HUES6 (cell line): ENCODE data around the gene EFNA1.
"Not testable (repeated sequence)": the region's sequence is repeated elsewhere in the genome, so short reads cannot be mapped to it uniquely, and the experiment has no call there.

Experiments
- H3K27ac ChIP-seq: 2 replicates; pipeline ENCODE4 v1.7.0; 2013; ENCODE audit warnings: low read depth, mild to moderate bottlenecking, low read length, inconsistent platforms
- H3K27me3 ChIP-seq: 2 replicates; pipeline ENCODE4 v1.6.1; 2013; ENCODE audit warnings: low read length; ENCODE audit not compliant: control insufficient read depth, insufficient read depth
- H3K36me3 ChIP-seq: 2 replicates; pipeline ENCODE4 v1.6.1; 2013; ENCODE audit warnings: low read length; ENCODE audit not compliant: control insufficient read depth, insufficient read depth
- H3K4me1 ChIP-seq: 2 replicates; pipeline ENCODE4 v1.6.1; 2013; ENCODE audit warnings: low read length; ENCODE audit not compliant: control insufficient read depth, insufficient read depth
- H3K4me3 ChIP-seq: 2 replicates; pipeline ENCODE4 v1.5.1; 2013; ENCODE audit warnings: low read depth, low read length
- H3K9ac ChIP-seq: one replicate; pipeline ENCODE4 v1.6.1; 2013; ENCODE audit warnings: mild to moderate bottlenecking, low read length
- H3K9me3 ChIP-seq: 2 replicates; pipeline ENCODE4 v1.6.1; 2013; ENCODE audit warnings: low read depth, low read length; ENCODE audit not compliant: control insufficient read depth, insufficient read depth

Gene EFNA1

DNA sequence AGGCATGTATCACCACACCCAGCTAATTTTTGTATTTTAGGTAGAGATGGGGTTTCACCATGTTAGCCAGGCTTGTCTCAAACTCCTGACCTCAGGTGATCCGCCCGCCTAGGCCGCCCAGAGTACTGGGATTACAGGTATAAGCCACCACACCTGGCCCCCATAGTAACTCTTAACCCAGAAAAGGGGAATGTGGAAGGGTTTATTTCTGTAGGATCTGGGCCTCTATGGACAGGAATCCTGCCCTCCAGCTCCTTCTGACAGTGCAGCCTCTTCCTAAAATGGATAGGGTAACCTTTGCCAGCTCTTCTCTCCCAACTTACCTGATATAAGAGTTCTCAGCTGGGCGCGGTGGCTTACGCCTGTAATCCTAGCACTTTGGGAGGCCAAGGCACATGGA is 35.0 kb downstream of the EFNA1 start:
- not testable (repeated sequence) for H3K9ac ChIP-seq, H3K4me3 ChIP-seq, H3K27me3 ChIP-seq, H3K27ac ChIP-seq, H3K36me3 ChIP-seq, H3K9me3 ChIP-seq
- H3K4me1 ChIP-seq, result peaks cover 13% of the 10 kb centered on the region

DNA sequence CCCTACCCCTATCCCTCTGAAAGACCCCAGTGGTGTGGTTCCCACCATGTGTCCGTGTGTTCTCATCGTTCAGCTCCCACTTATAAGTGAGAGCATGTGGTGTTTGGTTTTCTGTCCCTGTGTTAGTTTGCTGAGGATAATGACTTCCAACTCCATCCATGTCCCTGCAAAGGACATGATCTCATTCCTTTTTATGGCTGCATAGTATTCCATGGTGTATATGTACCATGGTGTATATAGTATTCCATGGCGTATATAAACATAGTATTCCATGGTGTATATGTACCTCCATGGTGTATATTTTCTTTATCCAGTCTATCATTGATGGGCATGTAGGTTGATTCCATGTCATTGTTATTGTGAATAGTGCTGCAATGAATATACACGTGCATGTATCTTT is 36.1 kb downstream of the EFNA1 start:
- not testable (repeated sequence) for H3K9me3 ChIP-seq, H3K9ac ChIP-seq, H3K36me3 ChIP-seq, H3K4me3 ChIP-seq, H3K27ac ChIP-seq, H3K27me3 ChIP-seq
- peaks cover 13% of the 10 kb centered on the region for H3K4me1 ChIP-seq

DNA sequence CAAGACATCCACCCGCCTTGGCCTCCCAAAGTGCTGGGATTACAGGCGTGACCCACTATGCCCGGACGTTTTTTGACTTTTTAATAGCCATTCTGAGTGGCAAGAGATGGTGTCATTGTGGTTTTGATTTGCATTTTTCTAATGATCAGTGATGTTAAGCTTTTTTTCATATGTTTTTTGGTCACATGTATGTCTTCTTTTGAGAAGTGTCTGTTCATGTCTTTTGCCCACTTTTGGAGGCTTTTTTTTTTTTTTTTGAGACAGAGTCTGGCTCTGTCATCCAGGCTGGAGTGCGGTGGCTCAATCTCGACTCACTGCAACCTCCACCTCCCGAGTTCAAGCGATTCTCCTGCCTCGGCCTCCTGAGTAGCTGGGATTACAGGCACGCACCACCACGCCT is 36.9 kb downstream of the EFNA1 start:
- H3K27me3 ChIP-seq, H3K9me3 ChIP-seq, H3K4me3 ChIP-seq, H3K36me3 ChIP-seq, H3K27ac ChIP-seq, H3K9ac ChIP-seq: not testable (repeated sequence)
- peaks cover 13% of the 10 kb centered on the region for H3K4me1 ChIP-seq

DNA sequence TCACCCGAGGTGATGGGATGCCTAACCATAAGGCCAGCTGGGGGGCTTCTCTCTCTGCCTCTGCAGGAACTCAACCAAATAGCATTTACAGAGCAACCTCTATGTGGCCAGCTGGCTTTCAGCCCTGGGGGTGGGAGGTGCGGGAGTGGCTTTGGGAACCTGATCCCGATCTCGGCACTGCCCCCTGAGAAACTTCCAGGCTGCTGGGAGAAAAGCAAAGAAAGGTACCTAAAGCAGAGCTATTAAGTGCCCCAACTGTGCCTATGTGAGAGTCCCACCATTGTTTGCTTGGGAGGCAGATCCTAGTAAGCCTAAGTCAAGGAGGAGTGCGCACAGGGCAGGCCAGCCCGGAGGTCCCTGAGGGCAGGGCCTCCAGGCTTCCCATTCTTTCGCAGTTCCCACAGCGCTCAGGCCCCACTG is 38.4 kb downstream of the EFNA1 start:
- H3K27ac ChIP-seq, result no peak overlapping the region
- no peak overlapping the region for H3K9ac ChIP-seq

DNA sequence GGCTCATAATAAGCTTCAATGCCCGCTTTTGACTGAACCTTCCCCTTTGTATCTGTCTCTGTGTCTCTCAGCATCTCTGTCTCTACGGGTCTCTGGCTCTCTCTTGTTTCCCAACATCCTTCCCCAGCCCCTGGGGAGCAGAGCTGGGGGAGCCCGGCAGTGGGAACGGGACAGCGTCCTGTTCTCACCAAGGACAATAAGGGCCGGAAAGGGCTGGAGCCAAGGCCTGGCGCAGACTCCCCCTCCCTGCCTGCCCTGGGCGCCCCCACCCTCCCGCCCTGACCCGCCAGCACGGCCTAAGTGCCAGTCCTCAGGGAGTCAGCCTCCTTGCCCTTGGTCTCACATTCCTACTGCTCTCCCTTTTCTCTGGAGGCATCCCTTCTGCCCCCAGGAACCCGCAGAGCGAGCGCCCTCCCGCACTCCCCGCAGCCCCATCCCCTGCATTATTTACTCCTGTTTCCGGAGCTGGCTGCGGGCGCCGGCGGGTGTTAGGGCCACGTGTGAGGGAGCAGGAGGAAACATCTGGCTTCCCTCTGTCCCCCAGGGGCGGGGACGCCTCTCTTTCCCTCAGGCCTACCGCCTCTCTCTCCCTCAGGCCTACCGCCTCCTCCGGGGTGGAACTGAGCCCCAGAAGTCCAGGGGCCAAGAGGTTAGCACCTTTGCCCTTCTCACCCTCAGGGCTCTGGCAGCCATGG is 38.9 kb downstream of the EFNA1 start:
- Histone ChIP-seq H3K9ac (no peak overlapping the region), H3K4me3 (peak overlapping the region; percentile 71), H3K36me3 (peaks cover 15% of the 10 kb centered on the region), H3K27me3 (no peaks in the 10 kb centered on the region), H3K27ac (no peak overlapping the region), H3K9me3 (no peaks in the 10 kb centered on the region), H3K4me1 (peaks cover 13% of the 10 kb centered on the region)

More for the DNA sequence above, 38.4 kb downstream of the EFNA1 start:
- Histone ChIP-seq H3K27me3 (no peaks in the 10 kb centered on the region), H3K9me3 (no peaks in the 10 kb centered on the region), H3K4me1 (peaks cover 13% of the 10 kb centered on the region), H3K4me3 (peak overlapping the region; percentile 71), H3K36me3 (peaks cover 15% of the 10 kb centered on the region)

DNA sequence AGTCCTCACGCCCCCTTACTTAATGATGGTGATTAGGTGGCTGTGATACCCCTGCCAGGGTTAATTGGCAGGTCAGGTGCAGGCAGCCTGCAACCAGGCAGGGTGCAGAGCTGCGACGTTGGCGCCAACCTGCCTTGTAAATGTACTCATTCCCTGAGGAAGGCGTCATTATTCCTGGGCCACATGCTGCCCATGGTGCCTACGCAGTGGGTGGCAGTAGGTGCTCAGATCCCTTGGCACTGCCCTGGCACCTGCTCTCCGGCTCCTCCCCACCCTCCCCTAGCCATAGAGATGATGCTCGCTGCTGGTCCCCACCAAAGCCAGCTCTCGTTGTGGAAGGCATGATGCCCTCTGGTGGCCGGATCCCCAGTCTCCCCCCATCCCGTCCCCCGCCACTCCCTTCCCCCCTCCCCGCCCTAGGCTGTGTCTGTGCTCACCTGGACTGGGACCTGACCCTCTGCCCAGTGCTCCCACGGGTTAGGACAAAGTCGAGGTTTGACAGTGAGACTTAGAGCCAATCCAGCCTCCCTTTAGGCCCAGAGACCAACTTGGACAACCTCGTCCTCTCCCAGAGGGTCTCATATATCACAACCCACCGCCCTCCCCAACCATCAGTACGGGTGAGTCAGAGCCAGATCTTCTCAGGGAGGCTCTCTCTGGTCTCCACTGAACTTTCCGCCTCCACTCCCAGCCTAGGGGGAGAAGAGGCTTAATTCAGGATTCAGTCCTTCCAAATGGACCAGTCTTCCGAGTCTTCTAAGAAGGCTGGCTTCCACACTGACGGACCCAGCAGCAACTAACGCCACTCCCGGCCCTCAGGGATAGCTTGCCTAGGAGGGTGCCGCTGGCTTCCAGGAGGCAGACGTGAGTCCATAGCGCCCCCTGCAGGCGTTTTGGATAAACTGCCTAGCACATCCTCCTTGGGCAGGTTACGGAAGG is 39.8 kb downstream of the EFNA1 start:
- Histone ChIP-seq H3K27ac (no peak overlapping the region), H3K36me3 (peaks cover 15% of the 10 kb centered on the region), H3K27me3 (no peaks in the 10 kb centered on the region), H3K4me1 (peaks cover 17% of the 10 kb centered on the region), H3K9me3 (no peaks in the 10 kb centered on the region), H3K9ac (peak overlapping the region; percentile 25), H3K4me3 (peak overlapping the region; percentile 71)

DNA sequence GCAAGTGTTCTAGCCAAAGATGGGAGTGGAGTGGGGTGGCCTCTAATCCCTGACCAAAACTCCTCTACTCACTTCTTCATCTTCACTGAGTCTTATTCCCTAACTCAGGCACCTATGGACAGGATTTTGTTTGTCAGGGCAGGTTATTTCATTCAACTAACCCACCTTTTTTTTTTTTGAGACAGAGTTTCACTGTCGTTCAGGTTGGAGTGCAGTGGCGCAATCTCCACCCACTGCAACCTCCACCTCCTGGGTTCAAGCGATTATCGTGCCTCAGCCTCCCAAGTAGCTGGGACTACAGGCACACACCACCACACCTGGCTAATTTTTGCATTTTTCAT is 40.4 kb downstream of the EFNA1 start:
- not testable (repeated sequence) for H3K9ac ChIP-seq, H3K27ac ChIP-seq, H3K27me3 ChIP-seq, H3K4me3 ChIP-seq, H3K9me3 ChIP-seq
- H3K36me3 ChIP-seq, result peaks cover 15% of the 10 kb centered on the region
- peaks cover 17% of the 10 kb centered on the region for H3K4me1 ChIP-seq

DNA sequence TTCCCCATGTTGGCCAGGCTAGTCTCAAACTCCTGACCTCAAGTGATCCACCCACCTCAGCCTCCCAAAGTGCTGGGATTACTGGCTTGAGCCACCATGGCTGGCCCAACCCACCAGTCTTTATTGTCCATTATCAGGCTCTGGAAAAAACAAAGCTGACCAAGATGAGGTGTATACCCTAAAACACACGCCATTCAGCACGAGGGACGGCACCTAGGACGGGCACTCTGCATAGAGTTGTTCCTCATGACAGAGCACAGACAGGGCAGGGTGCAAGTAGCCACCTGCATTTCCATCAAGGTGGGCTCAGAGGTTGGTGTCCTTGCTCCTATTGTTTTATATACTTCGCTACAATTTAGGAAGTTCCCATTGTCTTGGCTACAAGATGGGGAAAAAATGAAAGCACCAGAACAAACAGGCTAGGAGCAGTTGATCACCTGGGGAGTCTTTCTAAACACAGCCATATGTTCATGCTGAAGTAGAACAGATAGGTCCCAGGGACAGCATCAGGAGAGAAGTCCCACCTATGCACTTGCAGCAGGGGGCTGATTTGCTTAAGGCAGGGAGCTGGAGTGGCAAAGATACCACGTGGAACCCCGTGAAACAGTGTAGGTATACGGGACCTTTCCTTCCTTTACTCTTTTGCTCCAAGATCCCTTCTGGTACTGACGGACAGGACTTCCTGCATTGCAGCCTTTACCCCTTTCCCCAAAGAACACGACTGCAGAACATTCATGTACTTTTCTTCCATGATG is 41.0 kb downstream of the EFNA1 start:
- H3K27me3 ChIP-seq, result no peaks in the 10 kb centered on the region
- H3K4me1 ChIP-seq, result peaks cover 17% of the 10 kb centered on the region
- peaks cover 15% of the 10 kb centered on the region for H3K36me3 ChIP-seq
- H3K9ac ChIP-seq, result no peak overlapping the region
- H3K27ac ChIP-seq, result no peak overlapping the region
- no peaks in the 10 kb centered on the region for H3K9me3 ChIP-seq
- no peak overlapping the region for H3K4me3 ChIP-seq

DNA sequence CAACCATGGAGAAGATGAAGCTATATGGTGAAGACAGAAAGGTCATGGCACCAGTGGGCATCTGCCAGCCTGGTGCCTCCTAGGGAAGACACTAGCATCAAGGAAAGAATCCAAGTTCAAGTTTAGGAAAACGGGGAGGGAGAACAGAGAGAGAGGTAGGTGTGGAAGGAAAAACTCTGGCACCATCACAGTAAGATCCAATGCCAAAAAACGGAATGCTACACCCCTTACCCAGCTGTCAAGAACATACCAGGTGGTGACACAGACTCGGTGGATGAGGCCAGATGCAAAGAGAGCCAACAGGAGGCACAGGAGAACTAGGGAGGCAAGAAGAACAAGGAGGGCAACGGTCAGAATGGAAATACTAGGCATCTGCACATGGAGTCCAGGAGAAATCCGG is 41.9 kb downstream of the EFNA1 start:
- Histone ChIP-seq H3K4me1 (peaks cover 17% of the 10 kb centered on the region), H3K36me3 (peaks cover 15% of the 10 kb centered on the region), H3K4me3 (no peak overlapping the region), H3K9me3 (no peaks in the 10 kb centered on the region), H3K27ac (no peak overlapping the region), H3K27me3 (no peaks in the 10 kb centered on the region), H3K9ac (no peak overlapping the region)

DNA sequence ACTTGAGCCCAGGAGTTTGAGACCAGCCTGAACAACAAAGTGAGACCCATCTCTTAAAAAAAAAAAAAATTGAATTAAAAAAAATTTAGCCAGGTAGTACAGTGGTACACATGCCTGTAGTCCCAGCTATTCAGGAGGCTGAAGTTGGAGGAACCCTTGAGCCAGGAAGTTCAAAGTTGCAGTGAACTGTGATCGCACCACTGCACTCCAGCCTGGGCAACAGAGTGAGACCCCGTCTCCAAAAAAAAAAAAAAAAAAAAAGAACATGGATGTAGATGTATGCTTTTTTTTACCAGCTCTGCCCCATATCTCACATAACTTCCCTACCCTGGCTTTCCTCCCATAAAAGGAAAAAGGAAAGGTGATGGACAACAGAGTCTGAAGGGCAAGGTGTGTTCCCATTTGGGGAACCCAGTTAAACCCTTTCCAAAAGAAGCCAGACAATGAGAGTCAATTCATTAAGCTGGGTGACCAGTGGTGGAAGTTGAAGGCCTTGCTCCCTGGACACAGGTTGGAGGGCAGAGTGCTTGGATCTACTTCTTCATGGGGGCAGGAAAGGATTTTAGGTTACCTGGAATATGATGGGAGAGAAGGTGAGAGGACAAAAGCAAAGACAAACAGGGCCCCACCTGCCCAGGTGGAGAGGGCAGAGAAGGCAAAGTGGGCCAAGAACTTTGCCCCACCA is 42.6 kb downstream of the EFNA1 start:
- no peak overlapping the region for H3K27ac ChIP-seq
- no peaks in the 10 kb centered on the region for H3K27me3 ChIP-seq
- no peak overlapping the region for H3K4me3 ChIP-seq
- peaks cover 22% of the 10 kb centered on the region for H3K4me1 ChIP-seq
- no peak overlapping the region for H3K9ac ChIP-seq
- no peaks in the 10 kb centered on the region for H3K9me3 ChIP-seq
- peaks cover 15% of the 10 kb centered on the region for H3K36me3 ChIP-seq
